Measurements from ENCODE around the gene SERGEF. TPM values are rescaled to one million over a fixed set of nuclear protein-coding genes. Genes with fewer than 3 reads are reported as not detected.

Gene SERGEF
- total and polyA plus RNA-seq, 2 of the 4 experiments (the other 2 are of a cell fraction), result 12.2 to 18.1 TPM

GRCh38 chr11:17792161-17792560, 220.7 kb downstream of the SERGEF start:
- H3K9me1 ChIP-seq (ENCODE audit: insufficient read depth, low read length), result peaks cover 24% of the 10 kb centered on the region
- H3K4me2 ChIP-seq (ENCODE audit: low read depth, low read length), result no peak overlapping the region
- H2AFZ ChIP-seq (replicated peaks; ENCODE audit: low read length, poor library complexity), result peak overlapping the region; percentile 24
- peak overlapping the region; percentile 31 for H2BK5ac ChIP-seq (ENCODE audit: low read depth, low read length, poor library complexity, severe bottlenecking)
- POLR2A ChIA-PET (ENCODE audit: unreplicated experiment), result no interaction called here
- no peaks in the 10 kb centered on the region for H3K9me3 ChIP-seq (ENCODE audit: control insufficient read depth, insufficient read depth, low read length)
- peak overlapping the region; percentile 30 for H2BK20ac ChIP-seq (ENCODE audit: low read depth, low read length)
- H3K36me3 ChIP-seq (ENCODE audit: control insufficient read depth, insufficient read depth, low read length), result no peaks in the 10 kb centered on the region
- H4K8ac ChIP-seq (ENCODE audit: low read depth in 2 of 2, low read length in 2 of 2), result no peak overlapping the region
- H3K4me1 ChIP-seq (ENCODE audit: control insufficient read depth, insufficient read depth, low read length), result peaks cover 12% of the 10 kb centered on the region
- no peaks in the 10 kb centered on the region for H4K20me1 ChIP-seq (ENCODE audit: insufficient read depth, low read length)
- 100% methylated on average over 1 of the region's 9 CpGs; no CpG with 5 or more reads in 1 of the 2 experiments for WGBS, 2 experiments (ENCODE audit: extremely low coverage in 2 of 2, insufficient read length in 1 of 2)
- no peak overlapping the region for H3K9ac ChIP-seq (ENCODE audit: low read depth, low read length)
- H3K27me3 ChIP-seq (ENCODE audit: control insufficient read depth, insufficient read depth, low read length), result no peaks in the 10 kb centered on the region
- dilution Hi-C loops (cut with HindIII; ENCODE audit: low sequenced_read_pairs, unreplicated experiment), result no loop called here
- H3K27ac ChIP-seq (ENCODE audit: insufficient read depth, low read length), result no peak overlapping the region
- H2AK5ac ChIP-seq (ENCODE audit: low read depth, low read length), result peak overlapping the region; percentile 63
- H3K4ac ChIP-seq (ENCODE audit: low read depth, low read length), result peak overlapping the region; percentile 54; the same call in 1 of the 2 replicates
- TF ChIP-seq POLR2A (IDR thresholded peaks at IDR 0.05; ENCODE audit: low read depth, low read length) (no peak), NFE2L2 (IDR thresholded peaks at IDR 0.05; ENCODE audit: low read depth, low read length) (no peak), RCOR1 (IDR thresholded peaks at IDR 0.05; ENCODE audit: insufficient replicate concordance, low read length) (no peak), MAFK (IDR thresholded peaks at IDR 0.05; ENCODE audit: low read depth, low read length) (no peak), MXI1 (IDR thresholded peaks at IDR 0.05; ENCODE audit: borderline replicate concordance, low read depth, low read length) (no peak), RAD21 (IDR thresholded peaks at IDR 0.05; ENCODE audit: low read length) (no peak), CEBPB (IDR thresholded peaks at IDR 0.05; ENCODE audit: low read depth, low read length) (no peak), CHD1 (IDR thresholded peaks at IDR 0.05; ENCODE audit: low read depth, low read length) (no peak)
- DNase-seq (no peak), ATAC-seq (ENCODE audit: low read depth) (no peak)
- BruUV-seq (replicated peaks), result no TSS peak
- CTCF ChIA-PET, result interaction anchor here (0.6 to 1.6 kb wide), 2 partner anchors 10 to 35 kb away, joined by 3 read pairs; no protein-coding TSS in a partner anchor
- no peak overlapping the region for H2BK15ac ChIP-seq (ENCODE audit: low read depth, low read length)
- H2BK120ac ChIP-seq (ENCODE audit: low read depth, low read length), result peak overlapping the region; percentile 37; the same call in 1 of the 2 replicates
- no peak overlapping the region for H3K56ac ChIP-seq (ENCODE audit: extremely low read depth, insufficient read depth, low read length)
- H3K23ac ChIP-seq (ENCODE audit: low read depth, low read length), result 0 out of 2 replicates have a peak overlapping the region, but pooled peaks have one; percentile 5
- no peak overlapping the region for H2AK9ac ChIP-seq (replicated peaks; ENCODE audit: low read depth, low read length, poor library complexity)
- no peak overlapping the region for H4K5ac ChIP-seq (ENCODE audit: low read depth, low read length)
- intact Hi-C loops (cut with micrococcal nuclease), result no loop called here
- no peak overlapping the region for H3K4me3 ChIP-seq (ENCODE audit: insufficient read depth, low read depth, low read length)
- in situ Hi-C loops (cut with MboI; ENCODE audit: low sequenced_read_pairs), result no loop called here
- 0 out of 2 replicates have a peak overlapping the region, but pooled peaks have one; percentile 35 for H3K14ac ChIP-seq (replicated peaks; ENCODE audit: low read depth, low read length)
- peak overlapping the region; percentile 41 for H4K91ac ChIP-seq (ENCODE audit: insufficient read depth, low read depth, low read length)
- H3K18ac ChIP-seq (ENCODE audit: low read depth, low read length), result no peak overlapping the region
- peaks cover 0 to 13% of the 10 kb centered on the region in 2 experiments; a peak in 1 of 4 replicates for H3K79me1 ChIP-seq (ENCODE audit: low read depth in 1 of 2, low read length in 2 of 2)

Data from IMR-90 (cell line).